GM12878 (cell line): ENCODE results near the gene OR2AG2. TPM values are rescaled to one million over a fixed set of nuclear protein-coding genes. Genes with fewer than 3 reads are reported as not detected.
A peak's percentile ranks its signal among the peaks of the same experiment; 100 is the strongest.

Experiments
- ASH2L ChIP-seq: fragments of 300-600, 200-600 bp; sonication (generic); IDR thresholded peaks from 2 replicates; pipeline ENCODE4 v1.6.1; 2017; ENCODE audit warnings: low read depth, mild to moderate bottlenecking, borderline replicate concordance
- BACH1 ChIP-seq: fragments of 450-650 bp; IDR thresholded peaks from 2 replicates; pipeline ENCODE4 v1.6.1; 2017; ENCODE audit warnings: mild to moderate bottlenecking, borderline replicate concordance
- BHLHE40 ChIP-seq, 2 experiments: fragments of 450-650 bp in 1 of 2; IDR thresholded peaks; 2 replicates each; pipeline ENCODE4 v1.6.1; 2011 to 2017; ENCODE audit warnings: low read depth in 2 of 2, borderline replicate concordance in 1 of 2, improper control_type of control experiment in 1 of 2, low read length in 1 of 2, mild to moderate bottlenecking in 1 of 2
- GABPA ChIP-seq: IDR thresholded peaks from 2 replicates; pipeline ENCODE4 v1.6.1; 2014; ENCODE audit warnings: antibody characterized with exemption, low read depth, mild to moderate bottlenecking, inconsistent platforms
- KAT2A ChIP-seq: conservative IDR thresholded peaks from 2 replicates; pipeline ENCODE4 v1.6.1; 2011; ENCODE audit warnings: low read depth, low read length; ENCODE audit not compliant: control insufficient read depth
- MTA2 ChIP-seq: fragments of 450-650 bp; IDR thresholded peaks from 2 replicates; pipeline ENCODE4 v1.6.1; 2016; ENCODE audit warnings: low read depth, mild to moderate bottlenecking, moderate library complexity
- NBN ChIP-seq: fragments of 450-650 bp; IDR thresholded peaks from 2 replicates; pipeline ENCODE4 v1.6.1; 2016
- PAX5 ChIP-seq: IDR thresholded peaks from 2 replicates; pipeline ENCODE4 v1.6.1; 2011; ENCODE audit warnings: low read depth, low read length, borderline replicate concordance
- POLR2A ChIP-seq: IDR thresholded peaks from 2 replicates; pipeline ENCODE4 v1.6.1; 2011; ENCODE audit warnings: low read depth, mild to moderate bottlenecking, low read length
- POU2F2 ChIP-seq: IDR thresholded peaks from 3 replicates; pipeline ENCODE4 v1.6.1; 2011; ENCODE audit warnings: low read depth, mild to moderate bottlenecking, low read length, borderline replicate concordance
- RBBP5 ChIP-seq: fragments of 200-600 bp; sonication (generic); conservative IDR thresholded peaks from 2 replicates; pipeline ENCODE4 v1.6.1; 2016
- SMARCA5 ChIP-seq: fragments of 450-650 bp; IDR thresholded peaks from 2 replicates; pipeline ENCODE4 v1.6.1; 2017; ENCODE audit warnings: mild to moderate bottlenecking
- STAT3 ChIP-seq: IDR thresholded peaks from 2 replicates; pipeline ENCODE4 v1.6.1; 2011; ENCODE audit warnings: low read depth, low read length, improper control_type of control experiment
- TBL1XR1 ChIP-seq: IDR thresholded peaks from 2 replicates; pipeline ENCODE4 v1.6.1; 2012; ENCODE audit warnings: low read depth, low read length, improper control_type of control experiment
- YBX1 ChIP-seq: fragments of 450-650 bp; IDR thresholded peaks from 2 replicates; pipeline ENCODE4 v1.6.1; 2016; ENCODE audit warnings: antibody characterized with exemption
- ZNF274 ChIP-seq: IDR thresholded peaks from one replicate; pipeline ENCODE4 v1.8.0; 2011; ENCODE audit not compliant: insufficient read length, insufficient read depth
- ZNF384 ChIP-seq: IDR thresholded peaks from 2 replicates; pipeline ENCODE4 v1.6.1; 2012; ENCODE audit warnings: low read depth, mild to moderate bottlenecking, low read length, improper control_type of control experiment, borderline replicate concordance
- ZZZ3 ChIP-seq: IDR thresholded peaks from 2 replicates; pipeline ENCODE4 v1.6.1; 2011; ENCODE audit warnings: low read depth; ENCODE audit not compliant: control insufficient read depth, insufficient read length
- polyA plus RNA-seq, 11 experiments: library from polyadenylated mRNA; depleted of rRNA in 4 of 11; unstranded in 6 of 11; stranded (reverse) in 5 of 11; fragments of >200 nt; fragmentation: Nextera tagmentation in 4 of 11; fragmentation: Illumina TruSeq in 1 of 11; extraction: Ambion mirVana in 4 of 11; extraction: Trizol in 1 of 11; gene quantifications; 1 replicate in 1 of 11; 2 replicates in 10 of 11; pipeline versions ENCODE4 v1.2.1 to v1.2.3, GENCODE V29; 2011 to 2016; ENCODE audit warnings: inconsistent platforms in 2 of 11, missing spikeins in 2 of 11, low read depth in 1 of 11
- total RNA-seq, 4 experiments: library from RNA; depleted of rRNA in 3 of 4; stranded (reverse); fragments of >200 nt in 3 of 4; fragmentation: Illumina TruSeq in 1 of 4; extraction: Trizol in 1 of 4; gene quantifications; 2 replicates each; pipeline versions ENCODE4 v1.2.1 to v1.2.3, GENCODE V29; 2013 to 2021
- TF ChIP-seq, protein P1 (sequence below): IDR thresholded peaks from 2 replicates; pipeline ENCODE4 v1.6.1; 2011; ENCODE audit warnings: low read depth, mild to moderate bottlenecking, low read length, moderate library complexity, borderline replicate concordance; ENCODE audit errors: extremely low read depth
- TF ChIP-seq, protein P2 (sequence below): IDR thresholded peaks from 2 replicates; pipeline ENCODE4 v1.6.1; 2012; ENCODE audit warnings: low read depth, low read length, improper control_type of control experiment
- TF ChIP-seq, protein P3 (sequence below): fragments of 450-650 bp; IDR thresholded peaks from 2 replicates; pipeline ENCODE4 v1.6.1; 2017; ENCODE audit warnings: antibody characterized with exemption, mild to moderate bottlenecking, moderate library complexity
- TF ChIP-seq, protein P4 (sequence below): fragments of 450-650 bp; IDR thresholded peaks from 2 replicates; pipeline ENCODE4 v1.6.1; 2018; ENCODE audit warnings: mild to moderate bottlenecking, low read depth, moderate library complexity; ENCODE audit not compliant: partially characterized antibody
- TF ChIP-seq, protein P5 (sequence below): fragments of 450-650 bp; IDR thresholded peaks from 2 replicates; pipeline ENCODE4 v1.6.1; 2017; ENCODE audit warnings: borderline replicate concordance

The OR2AG2 gene
- total and polyA plus RNA-seq, 10 of the 15 experiments (the other 5 are each of a cell fraction or from before 2014, with no cell fraction given) = 0.01 to 0.09 (median 0.07) TPM; not detected in 6

DNA sequence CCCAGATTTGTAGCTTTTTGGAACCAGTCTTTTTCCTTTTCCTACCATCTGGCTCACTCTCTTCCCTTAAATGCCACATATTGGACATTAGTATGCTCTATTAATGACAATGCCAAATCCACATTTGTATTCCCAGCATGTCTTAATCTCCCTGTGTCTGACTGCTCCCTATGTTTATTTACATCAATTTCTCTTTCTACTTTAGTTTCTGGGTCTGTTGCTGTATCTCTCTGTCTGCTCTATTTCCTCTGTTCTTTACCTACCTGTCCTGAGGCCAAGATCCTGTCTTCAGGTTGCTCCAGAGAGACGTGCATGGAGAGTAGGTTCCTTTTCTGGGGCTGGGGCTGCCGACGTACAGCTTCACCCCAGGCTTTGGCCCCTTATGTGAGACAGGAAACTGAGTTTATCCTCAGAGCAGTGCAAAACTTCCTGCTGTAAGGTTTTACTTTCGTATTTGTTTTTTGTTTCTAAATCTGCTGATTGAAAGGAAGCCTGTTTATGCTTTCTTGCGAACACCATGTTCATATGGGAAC, 25.6 kb downstream of the OR2AG2 start (continued):
- TF ChIP-seq, protein P1, sequence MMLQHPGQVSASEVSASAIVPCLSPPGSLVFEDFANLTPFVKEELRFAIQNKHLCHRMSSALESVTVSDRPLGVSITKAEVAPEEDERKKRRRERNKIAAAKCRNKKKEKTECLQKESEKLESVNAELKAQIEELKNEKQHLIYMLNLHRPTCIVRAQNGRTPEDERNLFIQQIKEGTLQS = no peak
- TF ChIP-seq BHLHE40 (IDR thresholded peaks at IDR 0.05; ENCODE audit: borderline replicate concordance in 1 of 2, low read depth in 2 of 2, low read length in 1 of 2) (no peak), TBL1XR1 (0 out of 2 replicates have a peak, but pooled peaks have one; percentile 9), NBN (0 out of 2 replicates have a peak, but pooled peaks have one; percentile 29), BACH1 (no peak), POU2F2 (peak; percentile 76; the same call in 1 of the 3 replicates), SMARCA5 (no peak), PAX5 (no peak), RBBP5 (no peak), ASH2L (no peak), POLR2A (peak; percentile 83), YBX1 (peak; percentile 77; the same call in 1 of the 2 replicates), ZNF384 (no peak), MTA2 (no peak), STAT3 (no peak), ZZZ3 (no peak), GABPA (0 out of 2 replicates have a peak, but pooled peaks have one; percentile 26), KAT2A (no peak), ZNF274 (no peak)
- TF ChIP-seq, protein P2, sequence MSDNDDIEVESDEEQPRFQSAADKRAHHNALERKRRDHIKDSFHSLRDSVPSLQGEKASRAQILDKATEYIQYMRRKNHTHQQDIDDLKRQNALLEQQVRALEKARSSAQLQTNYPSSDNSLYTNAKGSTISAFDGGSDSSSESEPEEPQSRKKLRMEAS = no peak
- TF ChIP-seq, protein P3, sequence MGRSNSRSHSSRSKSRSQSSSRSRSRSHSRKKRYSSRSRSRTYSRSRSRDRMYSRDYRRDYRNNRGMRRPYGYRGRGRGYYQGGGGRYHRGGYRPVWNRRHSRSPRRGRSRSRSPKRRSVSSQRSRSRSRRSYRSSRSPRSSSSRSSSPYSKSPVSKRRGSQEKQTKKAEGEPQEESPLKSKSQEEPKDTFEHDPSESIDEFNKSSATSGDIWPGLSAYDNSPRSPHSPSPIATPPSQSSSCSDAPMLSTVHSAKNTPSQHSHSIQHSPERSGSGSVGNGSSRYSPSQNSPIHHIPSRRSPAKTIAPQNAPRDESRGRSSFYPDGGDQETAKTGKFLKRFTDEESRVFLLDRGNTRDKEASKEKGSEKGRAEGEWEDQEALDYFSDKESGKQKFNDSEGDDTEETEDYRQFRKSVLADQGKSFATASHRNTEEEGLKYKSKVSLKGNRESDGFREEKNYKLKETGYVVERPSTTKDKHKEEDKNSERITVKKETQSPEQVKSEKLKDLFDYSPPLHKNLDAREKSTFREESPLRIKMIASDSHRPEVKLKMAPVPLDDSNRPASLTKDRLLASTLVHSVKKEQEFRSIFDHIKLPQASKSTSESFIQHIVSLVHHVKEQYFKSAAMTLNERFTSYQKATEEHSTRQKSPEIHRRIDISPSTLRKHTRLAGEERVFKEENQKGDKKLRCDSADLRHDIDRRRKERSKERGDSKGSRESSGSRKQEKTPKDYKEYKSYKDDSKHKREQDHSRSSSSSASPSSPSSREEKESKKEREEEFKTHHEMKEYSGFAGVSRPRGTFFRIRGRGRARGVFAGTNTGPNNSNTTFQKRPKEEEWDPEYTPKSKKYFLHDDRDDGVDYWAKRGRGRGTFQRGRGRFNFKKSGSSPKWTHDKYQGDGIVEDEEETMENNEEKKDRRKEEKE = no peak
- TF ChIP-seq, protein P4, sequence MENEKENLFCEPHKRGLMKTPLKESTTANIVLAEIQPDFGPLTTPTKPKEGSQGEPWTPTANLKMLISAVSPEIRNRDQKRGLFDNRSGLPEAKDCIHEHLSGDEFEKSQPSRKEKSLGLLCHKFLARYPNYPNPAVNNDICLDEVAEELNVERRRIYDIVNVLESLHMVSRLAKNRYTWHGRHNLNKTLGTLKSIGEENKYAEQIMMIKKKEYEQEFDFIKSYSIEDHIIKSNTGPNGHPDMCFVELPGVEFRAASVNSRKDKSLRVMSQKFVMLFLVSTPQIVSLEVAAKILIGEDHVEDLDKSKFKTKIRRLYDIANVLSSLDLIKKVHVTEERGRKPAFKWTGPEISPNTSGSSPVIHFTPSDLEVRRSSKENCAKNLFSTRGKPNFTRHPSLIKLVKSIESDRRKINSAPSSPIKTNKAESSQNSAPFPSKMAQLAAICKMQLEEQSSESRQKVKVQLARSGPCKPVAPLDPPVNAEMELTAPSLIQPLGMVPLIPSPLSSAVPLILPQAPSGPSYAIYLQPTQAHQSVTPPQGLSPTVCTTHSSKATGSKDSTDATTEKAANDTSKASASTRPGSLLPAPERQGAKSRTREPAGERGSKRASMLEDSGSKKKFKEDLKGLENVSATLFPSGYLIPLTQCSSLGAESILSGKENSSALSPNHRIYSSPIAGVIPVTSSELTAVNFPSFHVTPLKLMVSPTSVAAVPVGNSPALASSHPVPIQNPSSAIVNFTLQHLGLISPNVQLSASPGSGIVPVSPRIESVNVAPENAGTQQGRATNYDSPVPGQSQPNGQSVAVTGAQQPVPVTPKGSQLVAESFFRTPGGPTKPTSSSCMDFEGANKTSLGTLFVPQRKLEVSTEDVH = no peak
- TF ChIP-seq, protein P5, sequence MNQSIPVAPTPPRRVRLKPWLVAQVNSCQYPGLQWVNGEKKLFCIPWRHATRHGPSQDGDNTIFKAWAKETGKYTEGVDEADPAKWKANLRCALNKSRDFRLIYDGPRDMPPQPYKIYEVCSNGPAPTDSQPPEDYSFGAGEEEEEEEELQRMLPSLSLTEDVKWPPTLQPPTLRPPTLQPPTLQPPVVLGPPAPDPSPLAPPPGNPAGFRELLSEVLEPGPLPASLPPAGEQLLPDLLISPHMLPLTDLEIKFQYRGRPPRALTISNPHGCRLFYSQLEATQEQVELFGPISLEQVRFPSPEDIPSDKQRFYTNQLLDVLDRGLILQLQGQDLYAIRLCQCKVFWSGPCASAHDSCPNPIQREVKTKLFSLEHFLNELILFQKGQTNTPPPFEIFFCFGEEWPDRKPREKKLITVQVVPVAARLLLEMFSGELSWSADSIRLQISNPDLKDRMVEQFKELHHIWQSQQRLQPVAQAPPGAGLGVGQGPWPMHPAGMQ = no peak
